GM10847 (cell line): ENCODE data around the gene TRAK1.

ENCODE experiments used
- POLR2A ChIP-seq: IDR thresholded peaks from 2 replicates; pipeline ENCODE4 v1.6.1; 2011; ENCODE audit not compliant: insufficient read length; ENCODE audit errors: extremely low read depth

The TRAK1 gene

GRCh38 chr3:42127226-42127625, 36.1 kb downstream of the TRAK1 start:
- TF ChIP-seq POLR2A, result no peak

- no peak for TF ChIP-seq POLR2A
Observed at GRCh38 chr3:42128526-42128925, 37.4 kb downstream of the TRAK1 start.

DNA sequence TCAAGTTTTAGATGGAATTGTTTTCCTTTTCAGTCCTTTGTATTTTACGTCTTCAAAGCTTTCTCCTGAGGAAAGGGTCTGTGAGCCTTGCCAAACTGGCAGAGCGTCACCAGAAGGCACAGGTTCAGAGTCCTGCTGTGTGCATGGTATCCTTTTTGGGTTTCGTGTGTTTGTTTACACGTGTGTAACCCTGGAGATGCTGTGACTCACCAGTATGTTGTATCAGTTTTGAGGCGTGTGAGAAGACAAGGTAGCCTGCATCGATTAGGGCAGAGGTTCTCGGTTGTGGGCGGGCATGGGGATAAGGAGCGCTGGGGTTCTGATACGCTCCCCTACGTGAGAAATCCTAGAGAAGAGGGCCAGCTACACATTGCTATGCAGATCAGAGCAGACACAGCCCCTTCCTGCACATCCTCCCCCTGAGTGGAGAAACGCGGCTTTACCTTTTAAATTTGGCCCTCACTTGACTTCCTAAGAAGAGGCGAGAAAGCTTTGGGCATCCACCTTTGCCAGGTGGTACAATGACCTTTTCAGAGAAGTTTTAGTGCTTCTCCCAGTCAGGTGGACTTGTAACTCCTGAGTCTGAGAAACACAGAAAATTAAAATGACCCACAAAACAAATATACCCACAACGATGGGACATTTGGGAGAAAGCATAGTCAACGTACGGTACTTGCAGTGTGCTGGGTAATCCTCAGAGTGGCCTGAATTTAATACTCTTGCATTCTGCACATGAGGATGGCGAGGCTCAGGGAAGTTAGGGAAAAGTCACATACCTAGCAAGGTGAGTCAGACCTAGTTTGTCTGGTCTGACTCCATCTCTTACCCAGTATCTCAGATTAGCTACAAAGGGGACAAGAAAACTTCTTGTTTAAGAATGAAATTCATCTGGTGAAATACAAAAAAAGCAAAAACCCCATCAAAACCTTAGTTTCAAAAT, 38.1 kb downstream of the TRAK1 start:
- no peak for TF ChIP-seq POLR2A

DNA sequence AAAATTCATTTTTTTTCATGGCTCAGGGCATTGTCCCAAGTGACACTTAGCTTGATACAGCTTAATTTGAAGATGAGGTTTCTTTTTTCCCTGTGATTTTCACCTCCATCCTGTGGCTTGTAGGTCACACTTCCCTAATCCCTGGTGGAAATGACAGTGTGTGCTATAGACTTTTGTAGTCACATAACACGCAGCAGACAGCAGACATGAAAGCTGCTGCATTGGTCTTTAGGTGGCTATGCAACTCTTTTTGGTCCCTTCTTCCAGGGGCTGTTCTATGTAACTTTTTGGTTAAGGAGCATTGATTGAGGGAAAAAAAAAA, 38.8 kb downstream of the TRAK1 start:
- TF ChIP-seq POLR2A, result no peak

GRCh38 chr3:42130329-42131070, 39.3 kb downstream of the TRAK1 start:
- TF ChIP-seq POLR2A, result no peak

DNA sequence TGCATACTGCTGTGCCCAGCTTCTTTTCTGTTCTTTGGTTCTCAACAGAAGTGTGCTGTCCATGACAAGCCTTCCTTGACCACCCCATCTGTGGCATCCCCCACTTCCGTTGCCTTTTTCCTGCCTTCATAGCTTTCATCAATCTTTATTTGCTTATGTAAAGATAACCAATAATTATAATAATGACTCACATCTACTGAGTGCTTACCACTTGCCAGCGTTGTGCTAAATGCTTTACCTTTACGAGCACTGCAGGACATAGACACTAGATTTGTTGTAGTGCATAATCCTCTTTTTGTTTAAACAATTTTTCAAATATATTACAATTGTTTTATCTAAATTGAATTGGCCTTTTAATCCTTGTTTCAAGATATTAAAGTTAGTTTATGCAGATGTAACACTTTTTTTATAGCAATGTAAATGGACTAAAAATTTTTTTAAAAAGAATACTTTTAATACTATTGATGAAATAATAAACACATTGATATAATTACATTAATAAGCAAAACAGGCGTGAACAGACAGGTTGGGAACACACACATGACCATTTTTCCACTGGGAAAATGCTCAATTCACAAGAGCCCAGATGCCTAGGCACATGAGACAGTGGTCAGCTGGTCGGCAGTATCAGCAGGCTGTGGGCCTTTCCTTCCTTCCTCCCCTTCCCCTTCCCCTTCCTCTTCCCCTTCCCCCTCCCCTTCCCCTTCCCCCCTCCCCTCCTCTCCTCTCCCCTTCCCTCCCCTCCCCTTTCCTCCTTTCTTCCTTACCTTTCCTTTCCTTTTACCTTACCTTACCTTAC, 42.5 kb downstream of the TRAK1 start:
- TF ChIP-seq POLR2A, result no peak

DNA sequence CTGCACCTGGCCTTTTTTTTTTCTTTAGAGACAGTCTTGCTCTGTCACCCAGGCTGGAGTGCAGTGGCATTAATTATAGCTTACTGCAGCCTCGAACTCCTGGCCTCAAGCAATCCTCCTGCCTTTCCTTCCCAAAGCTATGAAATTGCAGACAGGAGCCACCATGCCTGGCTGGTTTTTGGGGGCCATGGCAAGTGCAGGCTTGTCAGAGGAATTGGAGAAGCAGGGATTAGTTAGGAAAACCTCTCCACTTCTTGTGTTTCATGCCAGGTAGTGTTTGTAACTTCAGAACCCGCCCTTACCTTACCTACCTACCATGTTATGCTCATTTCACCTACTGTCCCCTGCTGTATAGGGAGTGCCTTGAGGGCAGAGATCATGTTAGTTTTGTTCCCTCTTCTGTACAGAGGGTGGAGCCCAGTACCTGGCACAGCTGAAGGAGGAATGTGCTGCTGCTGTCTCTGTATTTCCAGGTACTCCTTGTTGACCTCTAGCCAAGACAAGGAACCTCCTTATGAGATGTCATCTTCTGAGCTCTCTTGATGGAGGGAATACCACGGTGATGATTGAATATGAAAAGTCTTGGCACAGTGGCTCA, 43.8 kb downstream of the TRAK1 start:
- TF ChIP-seq POLR2A, result no peak

GRCh38 chr3:42139621-42140453, 48.7 kb downstream of the TRAK1 start:
- TF ChIP-seq POLR2A, result no peak

- no peak for TF ChIP-seq POLR2A
Observed at GRCh38 chr3:42140665-42141203, 49.6 kb downstream of the TRAK1 start.

DNA sequence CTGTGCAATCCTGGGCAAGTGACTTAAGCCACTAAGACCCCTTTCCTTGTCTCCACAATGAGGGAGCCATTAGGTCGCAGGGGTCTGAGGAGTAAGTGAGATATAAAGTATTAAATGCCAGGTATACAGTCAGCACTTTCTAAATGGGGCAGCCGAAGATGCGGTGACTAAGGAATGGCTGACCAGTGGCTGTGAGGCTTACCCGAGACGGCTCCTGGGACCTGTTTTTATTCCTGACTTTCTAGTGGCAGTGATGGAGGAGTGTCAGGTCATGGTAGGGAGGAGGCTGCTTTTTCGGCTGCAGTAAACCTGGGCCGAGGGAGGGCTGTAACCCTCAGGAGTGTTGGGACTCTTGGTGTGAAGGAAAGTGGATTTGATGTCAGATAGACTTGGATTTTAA, 52.3 kb downstream of the TRAK1 start:
- no peak for TF ChIP-seq POLR2A

DNA sequence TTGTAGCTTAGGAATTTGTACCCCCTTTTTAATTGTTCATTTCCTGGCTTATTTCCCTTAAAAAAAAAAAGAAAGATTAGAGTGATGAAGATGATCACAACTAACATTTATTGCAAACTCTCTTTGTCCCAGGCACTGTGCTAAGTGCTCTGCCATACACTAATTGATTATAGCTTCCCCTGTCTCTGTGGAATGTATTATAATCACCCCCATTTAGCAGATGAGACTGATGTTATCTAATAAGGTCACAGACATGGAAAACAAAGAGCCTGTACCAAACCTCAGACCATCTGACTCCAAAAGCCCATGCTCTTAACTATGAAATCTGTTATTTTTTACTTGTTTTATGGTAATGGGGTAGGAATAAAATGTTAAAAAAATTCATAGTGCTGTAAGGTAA, 53.1 kb downstream of the TRAK1 start:
- no peak for TF ChIP-seq POLR2A

DNA sequence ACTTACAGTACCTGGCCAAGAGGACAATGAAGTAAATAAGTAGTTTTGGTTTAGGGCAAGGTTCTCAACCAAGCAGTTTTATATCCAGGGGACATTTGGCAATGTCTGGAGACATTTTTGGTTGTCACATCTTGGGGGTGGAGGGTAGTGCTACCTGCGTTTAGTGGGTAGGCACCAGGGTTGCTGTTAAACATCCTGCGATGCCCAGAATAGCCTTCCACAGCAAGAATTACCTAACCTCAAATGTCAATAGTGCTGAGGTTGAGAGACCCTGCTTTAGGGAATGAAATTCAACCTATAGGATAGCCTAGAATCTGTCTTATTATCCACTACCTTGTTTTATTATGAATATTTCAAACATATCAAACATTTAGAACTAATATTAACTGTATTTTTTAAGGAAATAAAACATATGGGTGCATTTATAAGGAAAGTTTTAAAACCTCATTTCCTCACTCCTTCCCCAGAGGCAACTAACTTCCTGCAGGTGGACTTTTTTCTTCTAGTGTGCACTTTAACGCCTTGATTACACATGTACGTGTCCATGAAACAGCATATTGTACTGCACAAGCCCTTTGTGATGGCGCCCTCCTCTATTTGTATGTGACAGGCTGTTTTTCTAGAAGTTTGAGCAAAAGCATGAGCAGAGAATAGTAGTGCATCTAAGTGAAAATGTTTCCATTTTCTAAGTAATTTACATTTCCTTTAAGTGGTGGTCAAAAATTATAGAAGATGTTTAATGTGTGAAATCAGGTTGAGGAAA, 57.1 kb downstream of the TRAK1 start:
- TF ChIP-seq POLR2A, result no peak

GRCh38 chr3:42148982-42149432, 57.9 kb downstream of the TRAK1 start:
- no peak for TF ChIP-seq POLR2A
